Uterus (tissue), 4 donors: Measurements from ENCODE around the gene PCDHA3. TPM values are rescaled to one million over a fixed set of nuclear protein-coding genes. Genes with fewer than 3 reads are reported as not detected.
"Not testable (repeated sequence)": the region's sequence is repeated elsewhere in the genome, so short reads cannot be mapped to it uniquely, and the experiment has no call there.

Experiments used
- DNase-seq, 2 donors: peaks; one replicate each; pipeline ENCODE4 v3.0.0-alpha.2; 2019 to 2020
- H3K27ac ChIP-seq, 2 donors: fragments of 200-600 bp; sonication (generic); 1 replicate in 1 of 2; 2 replicates in 1 of 2; pipeline ENCODE4 v1.5.1; 2016 to 2018
- H3K27me3 ChIP-seq, 2 donors: fragments of 200-600 bp; sonication (generic); one replicate each; pipeline ENCODE4 v1.5.1; 2018 to 2019; ENCODE audit warnings: control low read depth in 1 of 2
- H3K36me3 ChIP-seq, 2 donors: fragments of 200-600 bp; sonication (generic); one replicate each; pipeline ENCODE4 v1.5.1; 2019; ENCODE audit warnings: control low read depth in 1 of 2
- H3K4me1 ChIP-seq, 2 donors: fragments of 200-600 bp; sonication (generic); one replicate each; pipeline ENCODE4 v1.5.1; 2018 to 2019; ENCODE audit warnings: control low read depth in 1 of 2
- H3K4me3 ChIP-seq, 2 donors: fragments of 200-600 bp; sonication (generic); 1 replicate in 1 of 2; 2 replicates in 1 of 2; pipeline ENCODE4 v1.5.1; 2018 to 2019; ENCODE audit warnings: mild to moderate bottlenecking in 1 of 2
- H3K9me3 ChIP-seq, 2 donors: fragments of 200-600 bp; sonication (generic); one replicate each; pipeline ENCODE4 v1.5.1; 2019; ENCODE audit warnings: control low read depth in 1 of 2
- CTCF ChIP-seq, 4 experiments: fragments of 200-600 bp in 2 of 4; fragments of 450-650 bp in 2 of 4; sonication (generic) in 2 of 4; IDR thresholded peaks; one replicate each; pipeline ENCODE4 v1.5.1; 2016 to 2019; ENCODE audit warnings: antibody characterized with exemption in 4 of 4, mild to moderate bottlenecking in 2 of 4, moderate library complexity in 1 of 4
- POLR2A ChIP-seq, 2 donors: fragments of 450-650 bp; IDR thresholded peaks; one replicate each; pipeline ENCODE4 v1.6.1; 2016; ENCODE audit warnings: antibody characterized with exemption in 2 of 2, mild to moderate bottlenecking in 1 of 2, moderate library complexity in 1 of 2
- intact Hi-C: fragments of 100-400 bp; cut with DNase I; formaldehyde crosslinking; loops from one replicate; pipeline ENCODE4 v1.15.1; 2023; ENCODE audit warnings: low total_unique reads
- total RNA-seq, 4 donors: library from RNA; depleted of rRNA in 3 of 4; stranded (reverse); fragments of >200 nt in 3 of 4; gene quantifications; one replicate each; pipeline versions ENCODE4 v1.1.0 to v1.2.4, GENCODE V29; 2014 to 2023
- donor health status: DM: yes; HTN: yes; CAD: no.

The PCDHA3 gene
- total RNA-seq, 4 donors from 2014 or later = 1.6 to 2.4 (median 1.8) TPM; not detected in 1

GRCh38 chr5:140823475-140823874, 22.6 kb downstream of the PCDHA3 start:
- no peak for DNase-seq
- peaks cover 0 to 12% of the 10 kb centered on the region in 2 donors for H3K27me3 ChIP-seq
- H3K27ac ChIP-seq = no peak overlapping the region
- H3K4me1 ChIP-seq = no peaks in the 10 kb centered on the region
- TF ChIP-seq CTCF (IDR thresholded peaks at IDR 0.05) (no peak), POLR2A (IDR thresholded peaks at IDR 0.05) (no peak)
- intact Hi-C loops = no loop called here
- H3K36me3 ChIP-seq = no peaks in the 10 kb centered on the region
- peaks cover 0 to 13% of the 10 kb centered on the region in 2 donors for H3K9me3 ChIP-seq
- no peak overlapping the region for H3K4me3 ChIP-seq

- intact Hi-C loops = no loop called here
- TF ChIP-seq POLR2A (IDR thresholded peaks at IDR 0.05) (no peak), CTCF (IDR thresholded peaks at IDR 0.05) (peak in 1 of 4 experiments; percentile 30)
- no peak for DNase-seq
- H3K9me3 ChIP-seq = peaks cover 0 to 16% of the 10 kb centered on the region in 2 donors
- H3K27ac ChIP-seq = no peak within 1 kb of the TSS
- no peaks in the 10 kb centered on the region for H3K27me3 ChIP-seq
- H3K4me3 ChIP-seq = peak within 1 kb of the TSS; percentile 19 to 21
- no peaks in the 10 kb centered on the region for H3K4me1 ChIP-seq
- H3K36me3 ChIP-seq = no peaks in the 10 kb centered on the region
Measured at GRCh38 chr5:140827704-140828361, 27.0 kb downstream of the PCDHA3 start, which contains the start of gene PCDHA6. Gene PCDHA6, plus strand, starts transcription at chr5:140827960. Its CDS starts 132 bp downstream, at chr5:140828092.

GRCh38 chr5:140828362-140828737, 27.5 kb downstream of the PCDHA3 start:
- Histone ChIP-seq H3K27me3 (no peaks in the 10 kb centered on the region), H3K4me3 (peak overlapping the region in 1 of 2 donors; percentile 21), H3K27ac (no peak overlapping the region), H3K9me3 (peaks cover 0 to 16% of the 10 kb centered on the region in 2 donors), H3K36me3 (no peaks in the 10 kb centered on the region), H3K4me1 (no peaks in the 10 kb centered on the region)
- no peak for TF ChIP-seq POLR2A (IDR thresholded peaks at IDR 0.05)
- TF ChIP-seq CTCF (IDR thresholded peaks at IDR 0.05) = peak in 1 of 4 experiments; percentile 8
- DNase-seq = no peak
- intact Hi-C loops = no loop called here

GRCh38 chr5:140829511-140830501, 28.9 kb downstream of the PCDHA3 start:
- DNase-seq, H3K27me3 ChIP-seq, H3K4me3 ChIP-seq, H3K4me1 ChIP-seq, H3K36me3 ChIP-seq, H3K27ac ChIP-seq, intact Hi-C loops: not testable (repeated sequence)
- peaks cover 0 to 20% of the 10 kb centered on the region in 2 donors for H3K9me3 ChIP-seq

- Histone ChIP-seq H3K4me1 (no peaks in the 10 kb centered on the region), H3K9me3 (peaks cover 0 to 12% of the 10 kb centered on the region in 2 donors), H3K27ac (no peak within 1 kb of the TSS), H3K4me3 (peak within 1 kb of the TSS in 1 of 2 donors; percentile 11), H3K36me3 (no peaks in the 10 kb centered on the region), H3K27me3 (peaks cover 0 to 3% of the 10 kb centered on the region in 2 donors)
- DNase-seq = no peak
- TF ChIP-seq POLR2A (IDR thresholded peaks at IDR 0.05) = no peak
- TF ChIP-seq CTCF (IDR thresholded peaks at IDR 0.05) = peak in 1 of 4 experiments; percentile 15
- intact Hi-C loops = no loop called here
Measured at GRCh38 chr5:140833993-140834392, 33.1 kb downstream of the PCDHA3 start, which contains the start of gene PCDHA7. Gene PCDHA7, plus strand, starts transcription at chr5:140834269. Its CDS starts 115 bp downstream, at chr5:140834384.

- DNase-seq, H3K4me1 ChIP-seq, H3K27ac ChIP-seq, intact Hi-C loops, H3K36me3 ChIP-seq, H3K27me3 ChIP-seq: not testable (repeated sequence)
- Histone ChIP-seq H3K4me3 (peak overlapping the region in 1 of 2 donors; percentile 11), H3K9me3 (peaks cover 0 to 12% of the 10 kb centered on the region in 2 donors)
Measured at GRCh38 chr5:140834439-140835008, 33.7 kb downstream of the PCDHA3 start.
